GM12878 (cell line): ENCODE data around the gene FNDC3B.

Experiments used
- JUND ChIP-seq: IDR thresholded peaks from 2 replicates; pipeline ENCODE4 v1.6.1; 2012; ENCODE audit warnings: low read depth, mild to moderate bottlenecking, low read length, improper control_type of control experiment, moderate library complexity
- POLR2A ChIP-seq: IDR thresholded peaks from 2 replicates; pipeline ENCODE4 v1.6.1; 2011; ENCODE audit warnings: low read depth, mild to moderate bottlenecking, low read length

- no peak for TF ChIP-seq POLR2A
- TF ChIP-seq JUND = no peak
Observed at GRCh38 chr3:172390792-172391191, 351.4 kb downstream of the FNDC3B start.
